Brain pericyte (primary cell): ENCODE measurements around the gene INSYN2A.

ENCODE experiments used
- DNase-seq: peaks from one replicate; pipeline ENCODE4 v3.0.0-alpha.2; 2012; ENCODE audit warnings: low read depth, low spot score

INSYN2A gene

DNA sequence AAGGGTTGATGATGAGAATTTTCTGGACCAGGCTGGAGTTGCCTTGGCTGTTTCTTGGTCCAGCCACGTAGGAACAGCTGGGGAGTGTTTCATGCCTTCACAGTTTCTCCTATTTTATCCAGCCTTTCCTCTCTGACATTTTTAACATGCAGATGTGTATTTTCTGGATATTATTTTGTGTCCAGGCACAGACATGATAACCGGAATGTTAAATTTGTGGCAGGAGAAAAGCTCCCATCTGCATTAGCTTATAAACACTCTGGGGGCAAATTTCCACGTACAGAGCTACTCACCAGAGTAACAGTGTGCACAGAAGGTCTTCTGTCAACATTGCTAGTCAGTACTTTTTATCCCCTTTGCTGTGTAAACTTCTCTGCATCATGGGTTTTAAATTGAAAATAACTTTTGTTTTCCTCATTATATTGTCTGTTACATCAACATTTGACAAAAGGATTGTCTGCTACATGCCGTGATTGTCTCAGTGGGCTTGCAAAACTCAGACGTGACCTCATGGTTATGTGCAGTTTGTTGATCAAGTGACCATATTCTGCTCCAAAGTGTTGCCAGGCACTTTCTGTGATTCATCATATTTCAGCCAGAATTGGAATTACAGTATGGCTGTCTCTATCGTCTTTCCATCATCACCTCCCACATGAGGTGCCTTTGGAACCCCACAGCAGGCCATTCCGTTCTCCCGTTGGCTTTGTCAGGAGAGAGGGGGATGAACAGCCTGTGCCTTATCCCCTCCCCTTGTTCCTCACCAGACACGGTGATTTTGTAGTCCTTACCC is 41.4 kb downstream of the INSYN2A start:
- no peak for DNase-seq

- no peak for DNase-seq
Observed at GRCh38 chr10:127153181-127153580, 43.2 kb downstream of the INSYN2A start.

- DNase-seq: no peak
Observed at GRCh38 chr10:127151981-127152699, 44.3 kb downstream of the INSYN2A start.

- DNase-seq: no peak
Observed at GRCh38 chr10:127151541-127151940, 44.9 kb downstream of the INSYN2A start.

DNA sequence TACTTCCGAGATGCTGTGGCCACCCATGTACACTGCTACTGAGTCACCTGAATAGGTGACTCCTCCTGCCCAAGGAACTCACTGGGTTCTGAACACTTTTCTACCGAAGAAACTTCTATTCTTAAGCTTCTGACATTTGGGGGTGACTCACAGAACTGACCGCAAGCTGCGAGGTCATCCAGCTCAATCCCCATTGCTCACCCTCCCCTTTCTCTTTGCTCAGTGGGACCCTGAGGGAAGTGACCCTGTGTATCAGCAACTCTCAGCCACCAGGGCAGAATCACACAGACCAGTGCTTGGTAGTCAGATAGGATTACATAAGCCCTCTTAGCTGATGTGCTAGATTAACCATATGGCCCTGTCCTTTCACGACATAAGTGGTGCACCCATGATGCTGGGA is 46.3 kb downstream of the INSYN2A start:
- DNase-seq: no peak

GRCh38 chr10:127149501-127150081 is 46.8 kb downstream of the INSYN2A start:
- no peak for DNase-seq

DNA sequence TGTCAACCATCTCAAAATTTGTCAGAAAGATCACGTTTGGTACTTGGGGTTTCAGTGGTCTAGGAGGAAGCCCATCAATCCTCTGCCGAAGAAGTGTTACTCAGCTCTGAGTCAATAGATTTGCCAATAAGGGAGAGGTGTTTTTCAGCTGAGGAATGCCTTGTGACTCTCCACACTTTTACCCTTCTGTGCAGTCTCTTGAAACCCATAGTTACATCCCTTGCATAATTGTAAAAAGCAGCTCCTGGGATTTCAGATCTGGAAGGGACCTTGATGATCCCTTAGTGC is 47.5 kb downstream of the INSYN2A start:
- no peak for DNase-seq

DNA sequence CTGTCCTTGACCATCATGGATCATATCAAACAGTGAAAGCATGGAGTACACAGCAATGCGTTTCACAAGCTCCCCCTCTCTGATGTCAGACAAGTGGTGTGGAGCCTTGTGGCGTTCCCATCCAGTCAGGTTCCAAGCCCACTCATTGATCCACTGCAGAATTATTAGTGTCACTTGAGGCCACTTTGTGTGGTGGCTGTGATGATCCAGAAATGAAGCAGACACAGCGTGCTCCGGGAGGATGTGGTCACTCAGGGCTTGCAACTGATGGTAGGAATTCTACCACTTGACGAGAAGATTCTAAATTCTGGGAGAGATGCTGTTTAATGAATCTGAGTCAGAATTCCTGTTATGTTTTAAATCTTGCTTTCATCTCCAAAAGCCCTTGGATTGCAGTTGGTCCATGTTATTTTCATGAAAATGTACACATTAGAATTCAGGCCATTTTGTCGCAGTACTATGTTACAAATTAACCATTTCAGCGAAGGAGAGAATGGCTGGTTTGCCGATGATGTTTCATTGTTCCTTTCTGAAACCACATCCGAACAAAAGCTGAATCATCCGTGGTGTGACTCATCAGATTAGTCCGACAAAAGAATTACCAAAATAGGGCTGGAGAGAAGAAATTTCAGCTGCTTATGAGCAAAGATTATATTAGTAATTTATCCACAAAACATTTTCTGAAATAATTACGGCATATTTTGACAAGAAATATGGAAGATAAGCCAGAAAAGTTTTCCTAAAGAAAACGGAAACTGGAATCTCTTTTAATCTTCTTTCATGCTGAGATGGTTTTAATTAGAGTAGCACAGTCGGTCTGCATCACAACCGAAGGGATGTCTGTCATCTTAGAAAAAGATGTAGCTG is 48.1 kb downstream of the INSYN2A start:
- DNase-seq: no peak

- DNase-seq: no peak
Observed at GRCh38 chr10:127146661-127147060, 49.7 kb downstream of the INSYN2A start.
